Common myeloid progenitor, CD34-positive (primary cell): ENCODE measurements around the gene MBOAT1.

Experiments used
- CTCF ChIA-PET: fragments of 350-600 bp; sonication (Branson Sonifier 250); formaldehyde crosslinking; loops from one replicate; lab custom pipeline; 2021; ENCODE audit warnings: antibody characterized with exemption; lab: Charles Lee
- POLR2A ChIA-PET: fragments of 350-600 bp; sonication (Branson Sonifier 250); formaldehyde crosslinking; loops from one replicate; lab custom pipeline; 2021; ENCODE audit warnings: antibody characterized with exemption; lab: Charles Lee
- DNase-seq, 3 donors: peaks; one replicate each; pipeline versions ENCODE4 v3.0.0 to v3.0.0-alpha.2; 2013
- H3K27ac ChIP-seq, 2 experiments: 1 replicate in 1 of 2; 2 replicates in 1 of 2; pipeline ENCODE4 v1.7.0; 2013; ENCODE audit warnings: inconsistent platforms in 2 of 2, low read length in 2 of 2, mild to moderate bottlenecking in 2 of 2, low read depth in 1 of 2, moderate library complexity in 1 of 2; ENCODE audit not compliant: severe bottlenecking in 2 of 2, insufficient read depth in 1 of 2, poor library complexity in 1 of 2
- H3K27me3 ChIP-seq, 5 experiments: replicated peaks in 2 of 5; 1 replicate in 3 of 5; 2 replicates in 2 of 5; pipeline versions ENCODE4 v1.6.1 to v1.7.0; 2013; ENCODE audit warnings: low read length in 4 of 5, mild to moderate bottlenecking in 2 of 5, moderate library complexity in 2 of 5, inconsistent platforms in 1 of 5; ENCODE audit not compliant: insufficient read depth in 5 of 5, control insufficient read depth in 4 of 5
- H3K36me3 ChIP-seq, 4 experiments: 1 replicate in 2 of 4; 2 replicates in 2 of 4; pipeline versions ENCODE4 v1.6.1 to v1.7.0; 2013; ENCODE audit warnings: low read length in 3 of 4, control low read depth in 1 of 4, mild to moderate bottlenecking in 1 of 4; ENCODE audit not compliant: control insufficient read depth in 4 of 4, insufficient read depth in 4 of 4
- H3K4me1 ChIP-seq, 4 experiments: 1 replicate in 3 of 4; 2 replicates in 1 of 4; pipeline versions ENCODE4 v1.6.1 to v1.7.1; 2013; ENCODE audit warnings: low read length in 3 of 4, mild to moderate bottlenecking in 3 of 4, control low read depth in 1 of 4, inconsistent platforms in 1 of 4, moderate library complexity in 1 of 4; ENCODE audit not compliant: control insufficient read depth in 4 of 4, insufficient read depth in 4 of 4; ENCODE audit errors: control extremely low read depth in 1 of 4
- H3K4me3 ChIP-seq, 7 experiments: 1 replicate in 4 of 7; 2 replicates in 3 of 7; pipeline versions ENCODE4 v1.5.1 to v1.7.0; 2013; ENCODE audit warnings: mild to moderate bottlenecking in 7 of 7, low read length in 6 of 7, moderate library complexity in 6 of 7, inconsistent platforms in 2 of 7, low read depth in 2 of 7, control low read depth in 1 of 7; ENCODE audit not compliant: insufficient read depth in 4 of 7, control insufficient read depth in 1 of 7; ENCODE audit errors: extremely low read depth in 1 of 7
- H3K9me3 ChIP-seq, 5 experiments: 1 replicate in 4 of 5; 2 replicates in 1 of 5; pipeline versions ENCODE4 v1.6.1 to v1.7.1; 2013; ENCODE audit warnings: low read length in 4 of 5, mild to moderate bottlenecking in 2 of 5, inconsistent platforms in 1 of 5, low read depth in 1 of 5, moderate library complexity in 1 of 5; ENCODE audit not compliant: control insufficient read depth in 4 of 5, insufficient read depth in 2 of 5; ENCODE audit errors: control extremely low read depth in 1 of 5
- WGBS: methylation state at CpG from one replicate; pipeline ENCODE4 v1.1.5; 2013; ENCODE audit not compliant: insufficient coverage; 5-methylcytosine and 5-hydroxymethylcytosine counted together

MBOAT1 gene

GRCh38 chr6:20098267-20098876 is 113.9 kb downstream of the MBOAT1 start:
- ChIA-PET CTCF (interaction anchor here (0.5 to 2.4 kb wide), 5 partner anchors 8 to 403 kb away, joined by 3 to 10 read pairs (median 6); no protein-coding TSS in a partner anchor), POLR2A (no interaction called here)
- H3K36me3 ChIP-seq, result peaks cover 7 to 30% (median 19%) of the 10 kb centered on the region in 4 experiments
- no peak for DNase-seq
- H3K27ac ChIP-seq, result no peak overlapping the region
- WGBS, result 98% methylated on average over 6 of the region's 6 CpGs
- no peaks in the 10 kb centered on the region for H3K27me3 ChIP-seq
- no peak overlapping the region for H3K4me3 ChIP-seq
- no peaks in the 10 kb centered on the region for H3K9me3 ChIP-seq
- H3K4me1 ChIP-seq, result no peaks in the 10 kb centered on the region

- peaks cover 4 to 16% (median 14%) of the 10 kb centered on the region in 4 experiments for H3K36me3 ChIP-seq
- ChIA-PET POLR2A (interaction anchor here (0.6 kb wide), 1 partner anchor 1950 kb away, joined by 3 read pairs; no protein-coding TSS in a partner anchor), CTCF (interaction anchor here (2.4 kb wide), 1 partner anchor 10 kb away, joined by 7 read pairs; no protein-coding TSS in a partner anchor)
- WGBS, result 95% methylated on average over 6 of the region's 6 CpGs
- H3K4me1 ChIP-seq, result no peaks in the 10 kb centered on the region
- H3K9me3 ChIP-seq, result no peaks in the 10 kb centered on the region
- no peak for DNase-seq
- H3K27ac ChIP-seq, result no peak overlapping the region
- H3K4me3 ChIP-seq, result no peak overlapping the region
- no peaks in the 10 kb centered on the region for H3K27me3 ChIP-seq
These were observed 115.7 kb downstream of the MBOAT1 start for GRCh38 chr6:20096536-20096935.

DNA sequence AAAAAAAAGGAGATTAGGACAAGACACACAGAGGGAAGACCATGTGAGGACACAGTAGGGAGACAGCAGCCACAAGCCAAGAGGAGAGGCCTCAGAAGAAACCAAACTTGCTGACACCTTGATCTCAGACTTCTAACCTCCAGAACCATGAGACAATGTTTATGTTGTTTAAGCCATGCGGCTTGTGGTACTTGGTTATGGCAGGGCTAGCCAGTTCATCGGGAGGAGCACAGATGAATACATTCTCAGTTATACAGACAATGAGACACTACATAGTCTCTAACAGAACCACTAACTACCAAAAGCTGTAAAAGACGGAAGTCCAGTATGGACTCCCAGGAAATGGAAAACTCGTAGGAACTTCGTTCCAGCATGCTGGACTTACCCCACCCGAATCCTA is 116.8 kb downstream of the MBOAT1 start:
- peaks cover 4 to 7% (median 6%) of the 10 kb centered on the region in 4 experiments for H3K36me3 ChIP-seq
- H3K27me3 ChIP-seq, result no peaks in the 10 kb centered on the region
- WGBS, result 92% methylated on average over 4 of the region's 6 CpGs
- DNase-seq, result no peak
- no peak overlapping the region for H3K27ac ChIP-seq
- H3K4me3 ChIP-seq, result no peak overlapping the region
- CTCF ChIA-PET, result no interaction called here
- POLR2A ChIA-PET, result no interaction called here
- H3K9me3 ChIP-seq, result no peaks in the 10 kb centered on the region
- H3K4me1 ChIP-seq, result no peaks in the 10 kb centered on the region

GRCh38 chr6:20092071-20092566 is 120.2 kb downstream of the MBOAT1 start:
- H3K4me3 ChIP-seq, result no peak overlapping the region
- H3K36me3 ChIP-seq, result no peaks in the 10 kb centered on the region
- DNase-seq, result peak; percentile 74 to 84 (median 82)
- peaks cover 0 to 3% (median 0%) of the 10 kb centered on the region in 5 experiments for H3K9me3 ChIP-seq
- no peaks in the 10 kb centered on the region for H3K4me1 ChIP-seq
- H3K27ac ChIP-seq, result no peak overlapping the region
- ChIA-PET CTCF (interaction anchor here (0.8 to 4.3 kb wide), 11 partner anchors 13 to 207 kb away, joined by 3 to 32 read pairs (median 4); no protein-coding TSS in a partner anchor), POLR2A (no interaction called here)
- no CpG with 5 or more reads among the region's 1 CpG for WGBS
- no peaks in the 10 kb centered on the region for H3K27me3 ChIP-seq

GRCh38 chr6:20086992-20087391 is 125.3 kb downstream of the MBOAT1 start:
- CTCF ChIA-PET, result interaction anchor here (1.8 kb wide), 1 partner anchor 18 kb away, joined by 4 read pairs; no protein-coding TSS in a partner anchor
- no peak overlapping the region for H3K27ac ChIP-seq
- no peak overlapping the region for H3K4me3 ChIP-seq
- no peaks in the 10 kb centered on the region for H3K27me3 ChIP-seq
- POLR2A ChIA-PET, result no interaction called here
- no peaks in the 10 kb centered on the region for H3K4me1 ChIP-seq
- H3K36me3 ChIP-seq, result no peaks in the 10 kb centered on the region
- H3K9me3 ChIP-seq, result peaks cover 0 to 13% (median 2%) of the 10 kb centered on the region in 5 experiments
- DNase-seq, result no peak

- DNase-seq, result no peak
- Histone ChIP-seq H3K27ac (no peak overlapping the region), H3K4me1 (no peaks in the 10 kb centered on the region), H3K4me3 (no peak overlapping the region), H3K27me3 (no peaks in the 10 kb centered on the region), H3K36me3 (no peaks in the 10 kb centered on the region), H3K9me3 (peaks cover 0 to 13% (median 2%) of the 10 kb centered on the region in 5 experiments)
- ChIA-PET POLR2A (no interaction called here), CTCF (no interaction called here)
- 92% methylated on average over 2 of the region's 2 CpGs for WGBS
These were observed 126.5 kb downstream of the MBOAT1 start for GRCh38 chr6:20085817-20086216.

DNA sequence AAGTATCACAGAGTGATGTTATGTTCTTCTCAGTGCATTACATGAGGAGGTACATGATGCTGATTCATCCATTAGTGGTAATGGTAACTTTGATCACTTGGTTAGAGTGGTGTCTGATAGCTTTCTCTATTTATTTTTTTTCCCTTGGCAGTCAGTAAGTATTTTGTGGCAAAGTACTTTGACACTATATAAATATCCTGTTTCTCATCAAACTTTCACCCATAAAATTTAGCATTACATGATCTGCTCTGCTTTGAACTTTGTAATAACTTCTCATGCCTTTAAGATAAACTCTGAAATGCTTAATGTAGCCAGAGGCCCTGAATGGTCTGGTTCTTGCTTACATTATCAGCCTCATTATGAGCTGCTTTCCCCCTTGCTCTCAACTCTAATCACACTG is 127.9 kb downstream of the MBOAT1 start:
- Histone ChIP-seq H3K9me3 (peaks cover 0 to 13% (median 2%) of the 10 kb centered on the region in 5 experiments), H3K27me3 (no peaks in the 10 kb centered on the region), H3K4me3 (no peak overlapping the region), H3K4me1 (no peaks in the 10 kb centered on the region), H3K27ac (no peak overlapping the region), H3K36me3 (no peaks in the 10 kb centered on the region)
- DNase-seq, result no peak
- ChIA-PET POLR2A (no interaction called here), CTCF (no interaction called here)
